Activated CD8-positive, alpha-beta memory T cell treated with anti-CD3 and anti-CD28 coated beads, Interleukin-2, amount 50 U/mL, for 24 hours (primary cell): ENCODE data around the gene ELL2.
"Not testable (repeated sequence)": the region's sequence is repeated elsewhere in the genome, so short reads cannot be mapped to it uniquely, and the experiment has no call there.

ENCODE experiments used
- DNase-seq: peaks from one replicate; pipeline ENCODE4 v3.0.0-alpha.2; 2020; ENCODE audit errors: extremely low read depth

The ELL2 gene

DNA sequence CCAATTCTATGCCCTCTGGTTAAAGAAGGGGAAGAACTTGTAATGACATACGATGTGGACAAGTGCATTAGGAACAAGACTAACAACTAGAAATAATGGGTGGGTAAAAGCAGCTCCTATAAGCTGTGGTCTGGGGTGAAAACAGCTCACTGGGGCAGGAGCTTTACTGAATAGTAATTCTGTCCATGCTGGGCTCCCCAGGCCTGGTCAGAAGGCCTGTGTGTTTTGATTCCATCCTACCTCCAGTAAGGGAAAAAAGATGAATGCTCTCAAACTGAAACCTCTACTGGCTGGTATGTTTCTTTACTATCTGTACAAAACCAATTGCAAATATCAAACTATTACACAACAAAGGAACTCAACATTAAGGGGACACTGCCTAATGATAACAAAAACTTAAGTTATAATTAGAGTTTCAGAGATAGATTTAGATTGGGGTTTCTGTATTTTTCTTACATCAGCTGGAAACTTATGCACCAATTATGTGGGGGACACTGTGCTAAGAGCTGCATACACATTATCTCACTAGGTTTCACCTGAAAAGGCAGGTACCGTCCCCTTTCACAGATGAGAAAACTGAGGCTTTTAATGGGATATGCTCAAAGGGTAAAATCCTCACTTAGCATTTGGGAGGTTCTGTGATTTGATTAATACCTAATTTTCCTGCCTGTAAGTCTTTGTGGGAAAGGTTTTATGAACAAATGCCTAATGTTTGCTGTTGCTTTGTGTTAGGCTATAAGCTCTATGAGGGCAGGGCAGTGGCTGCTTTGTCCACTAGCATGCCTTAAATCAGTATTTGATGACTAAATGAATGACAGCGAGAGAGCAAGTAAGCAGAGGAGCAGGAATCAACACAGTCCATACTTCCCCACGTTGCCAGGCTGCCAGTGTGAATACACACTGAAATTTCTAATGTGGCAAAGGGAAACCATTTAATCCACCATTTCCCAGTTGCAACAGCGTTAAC, 53.6 kb downstream of the ELL2 start:
- no peak for DNase-seq

DNA sequence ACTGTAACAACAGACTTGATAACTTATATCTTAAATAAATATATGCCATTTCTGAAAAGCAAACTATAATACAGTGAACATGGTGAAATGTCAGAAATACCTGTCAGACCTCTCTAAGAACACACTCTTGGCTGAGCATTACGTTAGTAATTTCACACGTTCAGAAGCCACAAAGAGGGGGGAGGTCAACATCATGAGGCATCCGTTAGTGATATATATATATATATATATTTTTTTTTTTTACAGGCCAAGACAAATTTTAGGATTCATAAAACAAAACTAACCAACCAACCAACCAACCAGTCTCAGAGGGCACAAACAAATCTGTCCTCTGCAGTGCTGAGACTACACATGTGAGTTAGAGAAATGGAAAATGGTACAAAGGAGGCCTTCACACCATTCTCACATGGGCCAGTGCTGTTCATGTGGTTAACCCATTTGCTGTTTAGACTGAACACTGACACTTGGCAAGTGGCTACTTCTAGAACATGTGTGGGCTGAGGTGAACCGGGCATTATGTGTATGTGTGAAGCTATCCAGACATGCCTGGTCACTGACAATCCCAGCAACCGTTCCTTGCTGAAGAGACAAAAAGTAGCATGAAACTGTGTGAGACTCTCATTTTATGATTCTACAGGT, 54.5 kb downstream of the ELL2 start:
- no peak for DNase-seq

DNA sequence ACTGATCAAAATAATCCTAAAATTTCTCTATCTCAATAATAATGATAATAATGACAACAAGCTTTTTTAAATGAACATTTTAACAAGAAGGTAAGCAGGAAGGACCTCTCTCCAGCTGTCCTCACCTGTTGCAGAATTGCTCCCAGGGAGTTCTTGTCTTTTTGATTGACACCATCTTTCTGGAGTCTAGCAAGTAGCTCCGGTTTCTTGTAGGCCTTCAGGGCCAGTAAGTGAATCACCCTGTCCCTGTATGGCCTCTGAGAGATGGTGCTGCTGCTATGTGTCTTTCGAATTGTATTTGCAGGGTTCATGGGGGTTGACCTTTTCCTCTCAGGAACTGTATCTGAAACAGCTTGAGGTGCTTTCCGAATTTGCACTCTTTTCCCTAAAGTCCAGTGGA, 55.3 kb downstream of the ELL2 start:
- not testable (repeated sequence) for DNase-seq

DNA sequence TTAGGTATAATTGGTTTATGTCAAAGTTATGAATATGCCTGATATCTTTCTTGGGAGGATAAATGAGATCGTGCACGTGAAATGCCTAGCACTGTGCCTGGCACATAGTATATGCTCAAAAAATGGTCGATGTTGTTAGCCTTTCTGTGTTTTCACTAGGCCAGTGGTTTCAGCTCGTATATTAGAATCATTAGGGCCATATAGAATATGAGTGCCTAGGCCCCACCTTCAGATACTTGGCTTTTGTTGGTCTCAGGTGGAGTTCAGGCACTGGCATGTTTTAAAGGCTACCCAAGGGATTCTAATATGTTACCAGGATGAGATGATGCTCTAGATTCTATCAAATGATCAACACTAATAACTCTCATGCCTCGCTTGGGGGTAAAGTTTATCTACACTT, 56.8 kb downstream of the ELL2 start:
- no peak for DNase-seq

DNA sequence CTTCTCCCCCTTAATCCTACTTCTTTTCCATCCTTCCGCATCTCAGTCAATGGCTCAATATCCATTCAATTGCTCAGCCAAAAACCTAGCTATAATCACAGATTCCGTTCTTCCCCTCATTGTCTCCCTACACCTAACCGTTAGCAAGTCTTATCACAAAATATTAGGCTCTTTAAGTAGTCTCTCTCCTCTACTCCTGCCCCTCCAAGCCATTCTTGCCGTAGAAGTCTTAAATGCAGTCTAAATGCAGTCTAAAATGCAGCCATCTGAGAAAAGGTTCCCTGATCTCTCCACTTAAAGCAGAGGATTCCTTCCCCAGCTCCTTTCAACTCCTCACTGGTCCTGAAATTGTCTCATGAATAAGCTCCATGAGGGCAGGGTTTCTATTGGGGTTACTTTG, 57.8 kb downstream of the ELL2 start:
- DNase-seq = no peak

DNA sequence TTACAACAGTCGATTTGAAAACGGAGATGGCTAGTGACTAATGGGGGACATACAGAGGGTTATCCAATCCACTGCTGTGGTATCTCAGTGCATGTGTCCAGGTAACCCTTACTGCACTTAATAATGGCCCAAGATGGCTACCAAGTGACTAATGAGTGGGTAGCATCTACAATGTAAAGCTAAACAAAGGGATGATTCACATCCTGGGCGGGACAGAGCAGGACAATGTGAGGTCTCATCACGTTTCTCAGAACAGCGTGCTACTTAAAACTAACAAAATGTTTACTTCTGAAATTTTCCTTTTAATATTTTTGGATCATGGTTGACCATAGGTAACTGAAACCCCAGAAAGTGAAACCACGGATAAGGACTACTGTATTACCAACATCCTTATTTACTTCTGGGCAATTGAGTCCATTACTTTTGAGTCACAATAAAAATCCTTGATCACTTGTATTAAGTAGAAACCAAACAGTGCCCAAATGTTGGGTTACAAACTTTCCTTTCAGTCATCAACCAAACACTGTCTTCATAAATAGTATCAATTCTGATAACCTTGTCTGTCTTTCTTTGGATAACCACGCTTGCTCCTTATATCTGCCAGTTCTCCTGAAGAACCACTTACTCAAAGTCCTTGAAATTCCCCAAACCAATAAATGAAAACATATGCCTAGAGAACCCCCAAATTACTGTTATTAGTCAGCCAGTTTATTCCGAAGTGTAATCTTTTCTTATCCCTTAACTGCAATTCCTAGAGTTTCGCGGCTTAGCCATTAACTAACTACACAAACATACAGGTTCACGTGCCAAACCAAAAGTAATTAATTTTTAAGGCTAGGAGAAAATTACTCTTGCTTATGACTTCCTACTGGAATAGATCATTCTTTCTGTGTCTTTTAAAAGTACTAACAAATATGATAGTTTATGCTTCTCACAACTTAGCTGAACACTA, 59.7 kb downstream of the ELL2 start:
- DNase-seq = no peak

DNA sequence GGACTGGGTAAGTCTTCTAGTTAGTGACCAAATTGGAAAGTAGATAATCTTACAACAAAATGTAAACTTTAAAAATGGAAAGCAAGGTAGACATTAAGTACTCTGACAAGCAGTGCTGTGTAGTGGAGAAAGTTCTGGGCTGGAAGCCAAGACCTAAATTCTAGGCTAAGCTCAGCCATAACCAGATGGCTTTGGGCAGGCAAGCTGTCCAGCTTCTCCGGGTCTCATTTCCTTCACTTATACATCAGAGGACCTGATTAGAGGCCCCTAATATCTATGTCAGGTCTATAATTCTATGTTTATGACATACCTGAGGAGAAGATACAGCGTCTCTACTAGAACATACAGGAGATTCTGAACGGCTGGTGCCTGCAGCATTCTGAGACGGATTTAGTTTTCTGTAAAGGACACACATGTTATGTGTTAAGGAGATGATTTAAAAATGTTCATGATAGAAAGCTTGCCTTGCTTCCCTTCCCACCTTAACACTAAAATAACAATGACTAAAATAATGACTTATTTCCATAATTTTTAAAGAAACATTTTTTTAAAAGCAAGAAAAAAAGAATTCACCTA, 61.2 kb downstream of the ELL2 start:
- DNase-seq = no peak

DNA sequence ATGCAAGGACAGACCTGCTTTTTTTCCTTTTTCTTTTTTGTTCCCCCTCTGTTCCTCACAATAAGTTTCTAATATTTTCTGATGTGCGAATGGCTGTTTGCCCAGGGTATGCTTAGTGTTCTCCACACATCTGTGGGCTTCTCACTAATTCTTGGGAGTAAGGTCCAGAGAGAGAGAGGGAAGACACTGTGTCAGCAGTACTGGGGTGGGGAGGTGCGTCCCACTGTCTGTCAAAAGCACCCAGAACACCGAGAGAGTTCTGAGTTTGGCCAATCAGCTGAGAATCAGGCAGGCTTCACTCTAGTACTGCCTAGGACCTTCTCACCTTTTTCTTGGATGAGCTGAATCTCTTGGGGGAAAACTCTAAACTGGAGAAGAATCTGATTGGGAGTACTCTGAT, 61.8 kb downstream of the ELL2 start:
- DNase-seq = no peak

DNA sequence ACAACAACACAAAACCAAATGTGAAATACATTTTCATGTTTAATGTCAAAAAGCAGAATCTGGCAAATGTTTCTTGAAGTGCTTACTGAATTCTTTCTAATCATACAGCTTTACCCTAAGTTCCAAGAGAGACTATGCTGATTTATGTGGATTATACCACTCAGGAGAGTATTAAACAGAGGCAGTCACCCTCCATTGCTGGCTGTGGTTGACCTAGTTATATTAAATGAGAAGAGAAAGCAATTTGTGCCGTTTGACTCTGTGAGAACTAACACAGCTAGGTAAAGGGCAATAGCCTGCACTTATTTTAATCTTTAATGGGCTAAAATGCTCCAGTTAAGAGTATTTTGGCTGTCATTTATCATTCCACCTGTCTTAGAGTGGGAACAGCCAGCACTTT, 62.6 kb downstream of the ELL2 start:
- no peak for DNase-seq

DNA sequence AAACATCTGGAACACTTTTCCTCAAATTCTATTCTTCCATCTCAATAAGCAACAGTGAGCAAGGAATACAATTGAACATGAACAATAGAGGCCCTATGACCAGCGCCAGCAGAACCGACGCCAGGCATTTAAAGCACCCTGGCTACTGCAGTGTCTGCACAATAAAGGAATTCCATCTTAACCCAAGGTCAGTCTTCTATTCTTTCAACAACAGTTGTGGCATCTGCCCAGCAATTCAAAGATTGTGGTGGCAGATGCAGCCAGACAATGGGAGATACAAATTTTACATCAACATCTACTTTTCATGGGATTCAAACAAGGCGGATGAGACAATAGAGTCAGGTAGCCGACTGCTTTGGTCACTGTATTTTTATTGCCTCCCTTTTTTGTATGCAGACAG, 65.9 kb downstream of the ELL2 start:
- DNase-seq = no peak

DNA sequence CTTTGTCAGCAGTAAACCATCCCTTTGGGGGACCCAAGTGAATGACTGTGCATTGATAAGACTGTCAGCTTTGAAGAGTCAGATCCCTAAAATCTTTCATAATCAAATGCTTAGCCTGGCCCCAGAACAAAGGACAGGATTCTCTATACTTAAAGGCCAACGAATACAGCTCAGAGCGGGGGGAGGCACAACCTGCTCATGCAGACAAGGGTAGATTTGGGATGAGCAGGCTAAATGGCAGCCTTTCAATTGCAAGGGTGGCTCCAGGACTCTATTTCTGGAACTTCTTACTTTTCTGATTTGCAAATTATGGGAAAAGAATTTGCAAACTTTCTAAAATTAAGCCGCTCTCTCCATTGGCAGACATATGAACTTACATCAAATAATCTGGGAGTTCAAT, 66.4 kb downstream of the ELL2 start:
- no peak for DNase-seq

DNA sequence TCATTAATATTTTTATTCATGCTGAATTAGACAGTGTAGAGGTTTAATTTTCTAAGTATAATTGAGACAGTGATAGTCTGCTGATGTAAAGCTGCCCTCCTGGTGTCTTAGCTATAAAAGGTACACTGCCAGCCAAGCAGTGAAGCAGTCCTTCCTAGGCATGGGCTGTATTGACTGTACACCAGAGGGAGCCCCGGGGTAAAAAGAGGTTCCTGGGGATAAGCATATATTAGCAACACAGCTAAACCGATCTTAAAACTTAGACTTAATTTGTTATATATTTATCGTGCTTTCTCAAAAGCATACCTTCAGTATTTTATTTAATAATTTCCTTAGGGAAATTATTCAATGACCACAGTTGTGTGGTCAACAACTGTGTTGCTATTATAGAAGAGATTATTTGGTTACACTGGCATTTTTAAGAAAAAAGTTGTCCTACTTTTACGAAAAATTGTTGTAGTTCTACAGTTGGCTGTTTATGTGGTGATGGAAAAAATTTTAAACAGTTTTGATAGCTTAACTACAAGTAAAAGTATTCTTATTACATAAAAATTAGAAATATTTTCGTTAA, 68.8 kb downstream of the ELL2 start:
- no peak for DNase-seq

DNA sequence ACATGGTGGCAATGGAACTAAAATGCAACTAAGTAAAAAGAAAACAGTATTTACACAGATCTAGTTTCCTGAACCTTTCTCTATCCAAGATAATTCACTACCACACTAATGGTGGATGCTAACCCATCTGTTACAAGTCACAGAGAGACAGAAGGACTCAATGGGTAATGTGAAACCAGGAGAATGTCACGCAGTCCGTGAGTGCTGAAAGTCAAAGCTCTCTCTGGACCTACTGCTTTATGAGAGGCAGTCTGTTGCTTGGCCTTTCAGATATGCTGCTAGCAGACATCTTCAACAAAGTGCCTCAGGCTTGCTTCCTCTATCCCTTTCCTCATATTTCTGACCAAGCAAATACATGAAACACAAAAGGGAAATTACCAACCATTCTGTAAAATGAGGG, 70.2 kb downstream of the ELL2 start:
- no peak for DNase-seq

DNA sequence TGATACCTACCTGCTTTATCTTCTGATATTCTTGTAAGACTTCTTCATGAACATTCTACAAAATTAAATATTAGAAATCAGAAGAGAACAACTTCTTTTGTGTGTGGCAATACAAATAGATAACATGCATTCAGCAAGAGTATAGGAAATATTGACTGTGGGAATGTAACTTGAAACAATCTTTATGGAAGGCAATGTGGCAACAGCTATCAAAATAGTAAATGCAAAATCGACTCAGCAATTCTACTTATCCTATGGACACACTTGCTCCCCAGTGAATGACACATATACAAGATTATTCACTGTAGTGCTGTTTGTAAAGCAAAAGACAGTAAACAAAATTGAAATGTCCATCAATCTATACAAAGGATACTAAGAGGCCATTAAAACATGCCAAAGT, 72.6 kb downstream of the ELL2 start:
- DNase-seq = no peak

DNA sequence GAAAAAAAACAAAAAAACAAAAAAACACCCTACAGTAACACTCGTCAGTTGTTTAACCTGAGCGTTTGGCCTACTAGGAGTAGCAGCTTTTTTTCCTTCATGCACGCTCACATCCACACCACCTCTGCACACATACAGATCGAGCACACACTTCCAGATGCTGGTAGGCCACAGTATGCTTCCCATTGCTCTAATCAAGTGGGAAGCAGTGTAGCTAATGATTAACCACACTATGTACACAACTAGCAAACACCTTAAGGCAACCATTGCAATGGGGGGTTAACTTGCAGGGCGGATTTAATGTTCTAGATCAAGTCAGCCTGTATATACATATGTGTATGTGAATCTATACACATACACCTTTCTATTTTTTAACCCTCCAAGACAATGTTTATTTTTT, 73.7 kb downstream of the ELL2 start:
- DNase-seq = no peak

DNA sequence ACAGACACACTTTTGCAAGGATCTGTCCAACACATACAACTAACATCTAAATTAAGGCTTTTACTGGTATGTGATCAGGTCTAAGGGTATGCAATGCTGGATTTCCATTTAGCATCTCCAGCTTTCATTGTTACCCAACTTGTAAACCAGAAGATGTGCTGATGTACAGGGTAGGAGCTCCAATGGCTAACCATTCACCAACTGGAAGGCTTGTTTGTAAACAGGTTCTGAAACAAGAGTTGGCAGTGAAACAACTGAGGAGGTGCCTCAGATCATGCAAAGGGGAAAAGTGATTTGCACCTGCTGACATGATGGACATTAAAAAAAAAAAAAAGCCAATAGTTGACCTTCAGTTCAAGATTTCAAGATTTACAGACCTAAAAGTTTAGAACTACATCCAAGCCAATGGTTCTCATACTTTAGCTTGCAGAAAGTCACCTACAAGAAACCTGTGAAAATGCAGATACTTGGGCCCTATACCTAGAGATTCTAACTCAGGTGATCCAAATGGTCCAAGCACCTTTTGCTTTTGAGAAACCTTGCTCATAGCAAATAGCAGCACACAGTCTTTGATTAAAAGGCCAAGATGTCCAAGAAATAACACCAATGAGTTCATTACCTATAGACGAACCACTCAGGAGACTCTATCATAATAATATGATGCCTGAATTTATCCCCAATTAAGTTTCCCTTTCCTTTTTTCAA, 75.2 kb downstream of the ELL2 start:
- DNase-seq = no peak

DNA sequence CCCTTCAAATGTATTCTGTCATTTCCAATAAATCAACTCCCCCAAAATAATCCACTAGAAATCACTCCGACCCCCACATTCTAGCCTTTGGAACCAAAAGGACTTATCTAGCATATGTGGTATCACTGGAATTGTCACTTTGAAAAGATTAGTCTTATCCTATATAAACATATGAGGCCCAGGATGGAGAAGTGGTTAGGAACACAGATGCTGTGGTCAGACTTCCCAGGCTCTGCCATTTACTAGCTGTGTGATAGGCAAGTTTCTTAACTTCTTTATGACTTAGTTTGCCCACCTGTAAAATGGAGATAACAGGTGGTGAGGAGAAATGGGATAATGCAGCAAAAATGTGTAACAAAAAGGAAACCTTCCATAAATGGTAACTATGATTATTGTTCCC, 77.1 kb downstream of the ELL2 start:
- DNase-seq = no peak

DNA sequence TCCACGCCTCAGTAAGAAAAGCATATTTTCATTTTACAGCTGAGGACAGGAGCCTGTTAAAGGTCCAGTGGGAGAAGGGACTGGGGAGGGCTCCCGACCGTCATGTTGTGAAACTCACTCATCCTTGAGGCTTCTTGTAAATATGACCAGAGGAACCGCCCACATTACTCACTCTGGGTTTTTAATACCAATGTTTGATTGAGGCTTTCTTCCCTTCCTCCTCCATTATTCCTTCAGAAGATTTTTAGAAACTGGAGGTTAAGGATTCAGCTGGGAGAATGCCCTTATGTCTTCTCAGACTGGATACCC, 77.7 kb downstream of the ELL2 start:
- DNase-seq = no peak

DNA sequence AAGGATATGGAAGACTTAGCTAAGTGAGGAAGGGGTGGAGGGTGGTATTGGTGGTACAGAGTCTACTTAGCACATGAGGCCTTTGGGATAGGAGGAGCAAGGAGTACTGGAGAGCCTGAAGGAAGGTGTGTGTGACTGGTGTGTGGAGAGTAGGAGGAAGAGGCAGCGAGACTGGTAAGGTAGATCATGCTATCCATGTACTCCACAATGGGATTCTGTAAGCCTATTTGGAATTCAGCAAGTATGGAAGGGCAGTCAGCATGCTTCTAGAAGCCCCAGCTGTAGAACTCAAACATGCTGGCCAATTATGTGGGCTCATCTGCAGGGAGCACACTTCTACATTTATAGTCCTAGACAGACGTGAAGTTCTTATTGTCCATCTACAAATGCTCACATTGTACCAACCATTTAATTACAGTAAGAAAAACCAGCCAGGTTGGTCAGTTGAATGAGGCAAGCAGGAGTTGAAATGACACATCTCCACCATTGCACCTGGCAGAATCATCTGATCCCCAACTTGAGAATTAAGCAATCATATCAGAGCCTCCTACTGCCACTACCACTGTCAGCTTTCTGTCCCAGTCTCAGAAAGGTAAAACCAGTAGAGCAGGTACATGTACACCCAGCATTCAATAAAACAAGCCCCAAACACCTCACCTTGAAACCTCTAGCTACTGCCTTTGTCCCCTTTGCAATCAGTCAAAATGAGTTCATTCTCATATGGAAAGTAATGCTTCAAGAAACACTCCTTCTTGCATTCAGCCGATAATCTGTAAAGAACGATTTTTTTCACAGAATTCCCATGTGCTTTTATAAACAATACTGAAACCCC, 78.2 kb downstream of the ELL2 start:
- no peak for DNase-seq

DNA sequence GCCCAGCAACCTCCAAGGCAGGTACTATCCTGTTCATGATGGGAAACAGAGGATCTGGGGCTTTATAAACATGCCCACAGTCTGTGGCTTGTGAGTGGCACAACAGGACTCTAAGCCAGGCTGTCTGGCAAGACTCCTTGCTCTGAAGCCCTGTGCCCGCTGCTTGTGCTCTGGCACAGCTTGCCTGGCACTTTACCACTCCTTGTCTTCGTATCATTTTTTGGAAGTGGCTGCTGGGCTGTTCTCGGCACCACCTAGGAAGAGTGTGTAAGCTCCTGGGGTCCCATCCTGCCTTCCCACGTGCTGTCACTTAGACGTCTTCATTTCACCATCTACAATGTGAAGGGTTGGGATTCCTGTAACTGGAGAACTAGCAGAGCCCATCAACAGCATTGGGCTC, 79.8 kb downstream of the ELL2 start:
- DNase-seq = no peak
